K562 (cell line): ENCODE measurements around the gene KCNH2. TPM values are rescaled to one million over a fixed set of nuclear protein-coding genes. Genes with fewer than 3 reads are reported as not detected.
A peak's percentile ranks its signal among the peaks of the same experiment; 100 is the strongest.

Experiments used
- ARNT ChIP-seq, 2 experiments: fragments of 450-650 bp; IDR thresholded peaks; 2 replicates each; pipeline ENCODE4 v1.6.1; 2016; ENCODE audit warnings: mild to moderate bottlenecking in 1 of 2
- CHD1 ChIP-seq: fragments of 200-600 bp; sonication (generic); IDR thresholded peaks from one replicate; pipeline ENCODE4 v1.6.1; 2012; ENCODE audit warnings: mild to moderate bottlenecking, moderate library complexity, low read length, inconsistent platforms
- ETS2 ChIP-seq: IDR thresholded peaks from 2 replicates; pipeline ENCODE4 v1.6.1; 2016; ENCODE audit warnings: borderline replicate concordance, missing genetic modification characterization, mild to moderate bottlenecking, moderate library complexity, missing compliant biosample characterization; ENCODE audit not compliant: poor library complexity, severe bottlenecking
- FOXA3 ChIP-seq, 2 experiments: fragments of 450-650 bp in 1 of 2; sonication (generic) in 1 of 2; formaldehyde crosslinking; IDR thresholded peaks in 1 of 2; conservative IDR thresholded peaks in 1 of 2; 2 replicates each; pipeline versions ENCODE4 v1.4.0 to v1.8.0; 2020 to 2022; ENCODE audit warnings: mild to moderate bottlenecking in 2 of 2, missing genetic modification reagents in 1 of 2
- GTF2A2 ChIP-seq: IDR thresholded peaks from 2 replicates; pipeline ENCODE4 v1.6.1; 2016; ENCODE audit warnings: mild to moderate bottlenecking, missing genetic modification characterization, missing compliant biosample characterization
- JUN ChIP-seq, 2 experiments: sonication (generic) in 1 of 2; formaldehyde crosslinking in 1 of 2; IDR thresholded peaks; 2 replicates each; pipeline versions ENCODE4 v1.6.1 to v1.8.0; 2012 to 2022; ENCODE audit warnings: borderline replicate concordance in 2 of 2, mild to moderate bottlenecking in 2 of 2, improper control_type of control experiment in 1 of 2, low read depth in 1 of 2, low read length in 1 of 2, missing genetic modification reagents in 1 of 2
- MXI1 ChIP-seq: IDR thresholded peaks from 2 replicates; pipeline ENCODE4 v1.6.1; 2011; ENCODE audit warnings: low read depth, mild to moderate bottlenecking, improper control_type of control experiment, low read length
- NR2C2 ChIP-seq, 2 experiments: fragments of 200-800 bp in 1 of 2; sonication (Bioruptor generic) in 1 of 2; sonication (generic) in 1 of 2; formaldehyde crosslinking in 1 of 2; IDR thresholded peaks; 2 replicates each; pipeline versions ENCODE4 v1.6.1 to v1.8.0; 2016 to 2022; ENCODE audit warnings: mild to moderate bottlenecking in 1 of 2, missing compliant biosample characterization in 1 of 2, missing genetic modification characterization in 1 of 2, missing genetic modification reagents in 1 of 2
- PRMT5 ChIP-seq: sonication (generic); formaldehyde crosslinking; IDR thresholded peaks from 2 replicates; pipeline ENCODE4 v1.5.0; 2020; ENCODE audit warnings: missing genetic modification reagents
- RAD51 ChIP-seq: fragments of 450-650 bp; IDR thresholded peaks from 2 replicates; pipeline ENCODE4 v1.7.1; 2016; ENCODE audit warnings: low read depth, mild to moderate bottlenecking, borderline replicate concordance
- RBM14 ChIP-seq: fragments of 200-400 bp; formaldehyde crosslinking; IDR thresholded peaks from 2 replicates; pipeline ENCODE4 v1.6.1; 2018; ENCODE audit warnings: low read depth, mild to moderate bottlenecking, low read length, moderate library complexity, borderline replicate concordance; ENCODE audit not compliant: insufficient read depth
- TAF7 ChIP-seq: fragments of 450-650 bp; IDR thresholded peaks from 2 replicates; pipeline ENCODE4 v1.6.1; 2016; ENCODE audit warnings: missing genetic modification characterization, missing compliant biosample characterization
- ZBTB8A ChIP-seq: fragments of 450-650 bp; IDR thresholded peaks from 2 replicates; pipeline ENCODE4 v1.6.1; 2018; ENCODE audit warnings: mild to moderate bottlenecking, moderate library complexity; ENCODE audit not compliant: partially characterized antibody
- ZNF717 ChIP-seq: fragments of 250-450 bp; sonication (Bioruptor Pico); IDR thresholded peaks from 2 replicates; pipeline ENCODE4 v1.5.0; 2021
- polyA plus RNA-seq, 8 experiments: library from polyadenylated mRNA; depleted of rRNA in 4 of 8; stranded (reverse) in 5 of 8; unstranded in 3 of 8; fragments of >200 nt; fragmentation: Nextera tagmentation in 2 of 8; fragmentation: Illumina TruSeq in 1 of 8; extraction: Ambion mirVana in 2 of 8; extraction: Trizol in 1 of 8; gene quantifications; 2 replicates each; pipeline versions ENCODE4 v1.2.1 to v1.2.3, GENCODE V29; 2011 to 2014; ENCODE audit warnings: inconsistent platforms in 1 of 8, missing spikeins in 1 of 8
- total RNA-seq, 7 experiments: library from RNA; depleted of rRNA in 6 of 7; stranded (reverse); fragments of >200 nt in 6 of 7; fragmentation: Illumina TruSeq in 2 of 7; extraction: Trizol in 2 of 7; gene quantifications; 2 replicates each; pipeline versions ENCODE4 v1.2.1 to v1.2.3, GENCODE V29; 2011 to 2021; ENCODE audit warnings: low replicate concordance in 1 of 7
- TF ChIP-seq, protein P1 (sequence below): fragments of 250-450 bp; sonication (Bioruptor Pico); IDR thresholded peaks from 2 replicates; pipeline ENCODE4 v1.4.0; 2020; ENCODE audit warnings: mild to moderate bottlenecking
- TF ChIP-seq, protein P2 (sequence below): sonication (generic); formaldehyde crosslinking; IDR thresholded peaks from 2 replicates; pipeline ENCODE4 v1.8.1; 2023; ENCODE audit warnings: mild to moderate bottlenecking, missing genetic modification reagents
- TF ChIP-seq, protein P3 (sequence below): fragments of 450-650 bp; formaldehyde crosslinking; IDR thresholded peaks from 2 replicates; pipeline ENCODE4 v1.4.0; 2020; ENCODE audit warnings: mild to moderate bottlenecking, moderate library complexity
- TF ChIP-seq, protein P4 (sequence below): fragments of 250-450 bp; sonication (Bioruptor Pico); IDR thresholded peaks from 2 replicates; pipeline ENCODE4 v1.5.0; 2021; ENCODE audit warnings: mild to moderate bottlenecking, borderline replicate concordance

Gene KCNH2
- total and polyA plus RNA-seq, 9 of the 15 experiments (the other 6 are each of a cell fraction or from before 2014, with no cell fraction given) = 18.1 to 368 (median 218) TPM

DNA sequence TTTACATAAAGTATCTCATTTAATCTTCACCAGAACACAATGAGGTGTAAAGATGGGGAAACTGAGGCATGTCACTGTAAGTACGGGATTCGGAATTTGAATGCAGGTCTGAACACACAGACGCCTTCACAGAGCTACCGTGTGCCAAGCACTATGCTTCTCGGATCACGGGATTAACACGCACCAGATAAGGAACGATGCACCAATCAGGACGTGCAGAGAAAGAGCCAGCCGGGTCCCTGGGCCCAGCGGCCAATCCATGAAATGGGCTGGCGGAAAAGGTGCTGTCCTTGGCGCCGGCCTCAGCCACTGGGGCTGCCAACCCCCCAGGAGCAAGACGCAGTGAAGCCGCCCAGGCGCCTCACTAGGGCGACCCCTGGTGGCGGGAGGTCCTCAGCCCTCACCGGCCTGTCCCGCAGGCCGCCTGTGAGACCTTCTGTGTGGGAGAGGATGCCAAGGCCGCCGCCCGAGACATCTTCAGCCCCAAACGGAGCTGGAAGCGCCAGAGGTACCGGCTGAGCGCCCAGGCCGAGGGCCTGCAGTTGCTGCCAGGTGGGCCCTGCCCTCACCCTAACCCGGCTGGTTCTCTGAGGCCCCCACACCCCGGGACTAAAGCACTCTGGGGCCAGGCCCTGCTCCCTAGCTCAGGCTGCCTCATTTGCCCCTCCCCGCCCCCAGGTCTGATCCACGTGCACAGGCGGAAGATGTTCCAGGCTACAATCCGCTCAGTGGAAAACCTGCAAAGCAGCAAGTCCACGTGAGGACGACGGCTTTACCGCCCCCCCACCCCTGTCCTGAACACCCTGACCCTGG lies 30.6 kb upstream of the KCNH2 start (continued):
- TF ChIP-seq ARNT (IDR thresholded peaks at IDR 0.05) (peak; percentile 69 to 89; a peak in 2 of 4 replicates), TAF7 (tag) (peak; percentile 34), NR2C2 (CRISPR knock-in tag; IDR thresholded peaks at IDR 0.05) (peak; percentile 87), NR2C2 (tag; IDR thresholded peaks at IDR 0.05) (peak; percentile 73), ETS2 (tag) (no peak), GTF2A2 (tag) (no peak), RAD51 (peak; percentile 64; the same call in 1 of the 2 replicates), FOXA3 (CRISPR knock-in tag; conservative IDR thresholded peaks at IDR 0.05 in 1 of 2, IDR thresholded peaks at IDR 0.05 in 1 of 2) (peak in 1 of 2 experiments; percentile 46; a peak in 1 of 4 replicates), MXI1 (peak; percentile 25; the same call in 1 of the 2 replicates), PRMT5 (no peak), CHD1 (peak; percentile 83), ZNF717 (peak; percentile 14; the same call in 1 of the 2 replicates), RBM14 (0 out of 2 replicates have a peak, but pooled peaks have one; percentile 86), ZBTB8A (no peak), JUN (IDR thresholded peaks at IDR 0.05; ENCODE audit: borderline replicate concordance, low read depth, low read length) (peak; percentile 53; the same call in 1 of the 2 replicates), JUN (CRISPR knock-in tag; IDR thresholded peaks at IDR 0.05; ENCODE audit: borderline replicate concordance) (no peak; the same call in 1 of the 2 replicates)
- TF ChIP-seq, protein P1, sequence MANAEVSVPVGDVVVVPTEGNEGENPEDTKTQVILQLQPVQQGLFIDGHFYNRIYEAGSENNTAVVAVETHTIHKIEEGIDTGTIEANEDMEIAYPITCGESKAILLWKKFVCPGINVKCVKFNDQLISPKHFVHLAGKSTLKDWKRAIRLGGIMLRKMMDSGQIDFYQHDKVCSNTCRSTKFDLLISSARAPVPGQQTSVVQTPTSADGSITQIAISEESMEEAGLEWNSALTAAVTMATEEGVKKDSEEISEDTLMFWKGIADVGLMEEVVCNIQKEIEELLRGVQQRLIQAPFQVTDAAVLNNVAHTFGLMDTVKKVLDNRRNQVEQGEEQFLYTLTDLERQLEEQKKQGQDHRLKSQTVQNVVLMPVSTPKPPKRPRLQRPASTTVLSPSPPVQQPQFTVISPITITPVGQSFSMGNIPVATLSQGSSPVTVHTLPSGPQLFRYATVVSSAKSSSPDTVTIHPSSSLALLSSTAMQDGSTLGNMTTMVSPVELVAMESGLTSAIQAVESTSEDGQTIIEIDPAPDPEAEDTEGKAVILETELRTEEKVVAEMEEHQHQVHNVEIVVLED = peak; percentile 68
- TF ChIP-seq, protein P2, sequence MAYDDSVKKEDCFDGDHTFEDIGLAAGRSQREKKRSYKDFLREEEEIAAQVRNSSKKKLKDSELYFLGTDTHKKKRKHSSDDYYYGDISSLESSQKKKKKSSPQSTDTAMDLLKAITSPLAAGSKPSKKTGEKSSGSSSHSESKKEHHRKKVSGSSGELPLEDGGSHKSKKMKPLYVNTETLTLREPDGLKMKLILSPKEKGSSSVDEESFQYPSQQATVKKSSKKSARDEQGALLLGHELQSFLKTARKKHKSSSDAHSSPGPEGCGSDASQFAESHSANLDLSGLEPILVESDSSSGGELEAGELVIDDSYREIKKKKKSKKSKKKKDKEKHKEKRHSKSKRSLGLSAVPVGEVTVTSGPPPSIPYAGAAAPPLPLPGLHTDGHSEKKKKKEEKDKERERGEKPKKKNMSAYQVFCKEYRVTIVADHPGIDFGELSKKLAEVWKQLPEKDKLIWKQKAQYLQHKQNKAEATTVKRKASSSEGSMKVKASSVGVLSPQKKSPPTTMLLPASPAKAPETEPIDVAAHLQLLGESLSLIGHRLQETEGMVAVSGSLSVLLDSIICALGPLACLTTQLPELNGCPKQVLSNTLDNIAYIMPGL (CRISPR knock-in tag) = peak; percentile 97
- TF ChIP-seq, protein P3, sequence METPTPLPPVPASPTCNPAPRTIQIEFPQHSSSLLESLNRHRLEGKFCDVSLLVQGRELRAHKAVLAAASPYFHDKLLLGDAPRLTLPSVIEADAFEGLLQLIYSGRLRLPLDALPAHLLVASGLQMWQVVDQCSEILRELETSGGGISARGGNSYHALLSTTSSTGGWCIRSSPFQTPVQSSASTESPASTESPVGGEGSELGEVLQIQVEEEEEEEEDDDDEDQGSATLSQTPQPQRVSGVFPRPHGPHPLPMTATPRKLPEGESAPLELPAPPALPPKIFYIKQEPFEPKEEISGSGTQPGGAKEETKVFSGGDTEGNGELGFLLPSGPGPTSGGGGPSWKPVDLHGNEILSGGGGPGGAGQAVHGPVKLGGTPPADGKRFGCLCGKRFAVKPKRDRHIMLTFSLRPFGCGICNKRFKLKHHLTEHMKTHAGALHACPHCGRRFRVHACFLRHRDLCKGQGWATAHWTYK = peak; percentile 84
- TF ChIP-seq, protein P4, sequence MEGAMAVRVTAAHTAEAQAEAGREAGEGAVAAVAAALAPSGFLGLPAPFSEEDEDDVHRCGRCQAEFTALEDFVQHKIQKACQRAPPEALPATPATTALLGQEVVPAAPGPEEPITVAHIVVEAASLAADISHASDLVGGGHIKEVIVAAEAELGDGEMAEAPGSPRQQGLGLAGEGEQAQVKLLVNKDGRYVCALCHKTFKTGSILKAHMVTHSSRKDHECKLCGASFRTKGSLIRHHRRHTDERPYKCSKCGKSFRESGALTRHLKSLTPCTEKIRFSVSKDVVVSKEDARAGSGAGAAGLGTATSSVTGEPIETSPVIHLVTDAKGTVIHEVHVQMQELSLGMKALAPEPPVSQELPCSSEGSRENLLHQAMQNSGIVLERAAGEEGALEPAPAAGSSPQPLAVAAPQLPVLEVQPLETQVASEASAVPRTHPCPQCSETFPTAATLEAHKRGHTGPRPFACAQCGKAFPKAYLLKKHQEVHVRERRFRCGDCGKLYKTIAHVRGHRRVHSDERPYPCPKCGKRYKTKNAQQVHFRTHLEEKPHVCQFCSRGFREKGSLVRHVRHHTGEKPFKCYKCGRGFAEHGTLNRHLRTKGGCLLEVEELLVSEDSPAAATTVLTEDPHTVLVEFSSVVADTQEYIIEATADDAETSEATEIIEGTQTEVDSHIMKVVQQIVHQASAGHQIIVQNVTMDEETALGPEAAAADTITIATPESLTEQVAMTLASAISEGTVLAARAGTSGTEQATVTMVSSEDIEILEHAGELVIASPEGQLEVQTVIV = no peak
